Stimulated activated CD8-positive, alpha-beta memory T cell treated with anti-CD3 and anti-CD28 coated beads, Interleukin-12 subunit alpha, Interleukin-12 subunit beta, amount 100 ng/mL, for 24 hours (primary cell): ENCODE data around the gene CDC42BPB.

Source experiments
- DNase-seq: peaks from one replicate; pipeline ENCODE4 v3.0.0-alpha.2; 2020; ENCODE audit errors: extremely low read depth

Gene CDC42BPB

DNA sequence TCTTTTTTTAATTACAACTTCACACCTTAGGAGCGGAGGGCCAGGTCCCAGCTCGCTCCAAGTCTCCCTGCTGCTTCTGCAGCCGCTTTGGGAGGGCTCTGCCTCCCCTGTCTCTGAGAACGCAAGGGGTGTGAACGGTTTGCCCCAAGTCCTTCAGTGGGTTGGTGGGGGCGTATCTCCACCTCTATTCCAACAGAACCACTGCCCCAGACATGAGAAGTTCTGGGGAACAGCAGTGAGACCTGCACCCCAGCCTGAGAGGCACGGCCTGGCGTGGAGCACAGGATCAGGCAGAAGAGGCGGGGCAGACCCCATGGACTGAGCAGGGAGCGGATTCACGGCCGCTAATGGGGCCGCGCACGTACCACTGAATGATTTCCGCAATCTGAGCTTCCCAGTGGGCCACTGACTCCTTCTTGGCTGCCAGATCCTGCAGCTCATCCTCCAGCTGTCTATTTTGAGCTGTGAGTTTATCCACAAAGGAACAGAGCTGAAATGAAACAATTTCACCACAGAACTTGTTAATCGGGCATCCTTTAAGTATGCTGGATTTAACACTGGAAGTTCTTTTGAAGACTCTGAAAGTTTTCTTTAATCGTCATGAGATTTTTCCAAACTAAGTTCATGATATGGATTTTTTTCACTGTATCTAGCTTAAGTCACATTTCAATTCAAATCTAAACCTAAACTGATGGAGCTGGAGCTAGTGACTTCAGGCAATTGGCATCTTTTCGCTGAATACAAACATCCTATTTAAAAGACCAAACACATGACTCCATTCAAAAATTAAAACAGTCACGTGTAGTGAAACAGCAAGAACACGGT is 90.5 kb downstream of the CDC42BPB start:
- no peak for DNase-seq

DNA sequence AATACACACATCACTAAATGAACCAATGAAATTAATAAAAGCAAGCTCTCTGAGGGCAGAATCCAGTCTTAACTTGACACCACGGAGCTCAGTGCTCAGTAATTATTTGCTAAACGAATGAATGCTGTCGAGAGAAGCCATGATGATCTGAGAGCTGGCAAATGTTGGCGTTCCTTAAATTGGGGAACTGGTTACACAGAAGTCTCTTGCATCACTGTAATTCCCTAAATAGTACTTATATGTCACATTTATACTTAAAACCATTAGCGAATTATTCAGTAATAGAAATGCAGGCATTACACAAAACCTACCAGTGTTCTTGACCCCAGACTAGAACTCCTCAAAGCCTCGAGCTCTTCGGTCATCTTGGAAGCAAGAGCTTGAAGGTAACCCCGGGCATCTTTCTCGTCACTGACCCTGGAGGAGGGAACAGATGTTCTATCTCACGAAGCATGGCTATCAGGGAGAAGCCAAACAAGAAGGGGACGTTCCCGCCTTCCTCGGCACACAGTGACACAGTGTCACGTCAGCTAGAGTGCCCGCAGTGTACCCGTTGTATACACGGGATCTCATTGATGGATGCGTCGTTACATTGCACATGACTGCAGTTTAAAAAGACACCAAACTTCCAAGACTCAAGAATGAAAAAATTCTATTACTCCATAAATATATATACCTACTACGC is 91.2 kb downstream of the CDC42BPB start:
- DNase-seq: no peak

DNA sequence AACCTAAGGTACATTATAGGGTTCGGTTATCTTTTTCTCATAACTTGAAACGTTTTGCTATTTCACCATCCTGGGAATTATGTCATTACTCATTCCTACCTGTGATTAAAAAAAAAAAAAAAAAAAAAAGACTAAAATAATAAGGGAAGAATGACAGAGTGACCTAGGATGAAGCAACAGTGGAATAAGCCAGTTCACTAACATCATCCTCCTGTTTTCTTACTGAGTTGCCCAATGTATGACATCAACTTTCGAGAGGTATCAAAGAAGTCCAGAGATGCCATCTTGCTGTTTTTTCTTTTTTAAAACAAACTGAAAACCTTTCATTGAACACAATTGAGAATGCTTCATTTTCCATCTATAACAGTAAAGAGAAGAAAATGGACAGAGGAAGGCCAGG is 92.1 kb downstream of the CDC42BPB start:
- no peak for DNase-seq

DNA sequence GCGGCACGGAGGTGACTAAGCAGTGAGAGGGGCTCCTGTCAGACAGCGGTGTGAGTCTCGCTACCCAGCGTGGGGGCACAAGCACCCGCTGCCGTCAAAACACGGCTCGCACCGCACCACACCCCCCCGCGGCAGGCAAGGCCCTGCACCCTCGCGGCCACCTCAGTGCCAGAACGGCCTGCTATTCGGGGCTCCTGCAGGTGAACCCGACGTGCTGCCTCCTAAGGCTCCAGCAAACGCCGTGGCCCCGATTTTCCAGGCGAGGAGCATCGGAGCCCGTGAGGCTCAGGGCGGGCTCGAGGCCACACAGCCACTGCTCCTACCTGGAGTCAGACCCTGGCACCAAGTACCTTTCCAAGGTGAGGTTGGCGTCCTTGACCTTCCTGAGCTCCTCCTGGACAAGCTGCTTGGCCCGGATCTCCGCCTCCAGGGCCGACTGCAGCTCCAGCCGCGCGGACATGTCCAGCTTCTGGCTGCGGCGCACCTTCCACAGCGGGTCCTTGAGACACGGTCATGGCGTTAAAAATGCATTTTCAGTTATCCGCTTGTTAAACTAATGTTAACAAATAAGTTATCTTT is 93.1 kb downstream of the CDC42BPB start:
- no peak for DNase-seq

DNA sequence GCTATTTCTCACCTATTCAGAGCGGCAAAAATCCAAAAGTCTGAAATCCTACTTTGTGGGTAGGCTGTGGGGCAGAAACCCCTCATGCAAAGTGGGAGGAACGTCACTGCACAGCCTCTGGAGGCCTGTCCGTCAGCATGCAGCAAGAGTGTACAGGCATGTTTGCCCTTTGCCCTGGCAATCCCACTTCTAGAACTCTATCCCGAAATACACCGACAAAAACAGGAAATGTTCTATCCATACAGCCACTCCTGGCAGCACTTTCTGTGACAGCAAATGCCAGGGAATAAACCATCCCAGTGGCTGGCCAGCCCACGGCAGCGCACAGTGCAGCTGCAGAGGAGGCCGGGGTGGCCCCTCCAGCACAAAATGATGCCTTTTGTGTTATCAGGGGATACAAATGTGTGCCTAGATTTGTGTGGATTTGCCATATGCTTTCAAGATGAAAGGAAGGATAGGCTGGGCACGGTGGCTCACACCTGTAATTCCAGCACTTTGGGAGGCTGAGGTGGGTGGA is 95.2 kb downstream of the CDC42BPB start:
- DNase-seq: no peak

DNA sequence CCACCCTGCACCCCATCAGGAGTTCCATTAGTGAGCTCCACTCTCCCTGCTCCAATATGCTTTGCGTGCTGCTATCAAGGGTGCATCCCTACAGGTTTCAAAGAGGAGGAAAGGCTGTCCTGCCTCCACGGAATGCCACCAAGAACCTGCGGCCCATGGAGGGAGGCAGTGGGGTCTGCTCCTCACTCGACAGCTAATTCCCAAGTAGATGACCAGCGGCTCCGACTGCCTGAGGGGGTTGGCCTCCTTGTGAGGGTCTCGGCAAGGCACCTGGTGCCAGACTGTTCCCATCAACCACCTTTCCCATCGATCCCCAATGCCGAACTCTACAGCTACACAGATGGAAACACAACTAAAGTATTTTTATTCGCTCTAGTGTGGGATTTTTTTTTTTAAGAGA is 98.9 kb downstream of the CDC42BPB start:
- no peak for DNase-seq

DNA sequence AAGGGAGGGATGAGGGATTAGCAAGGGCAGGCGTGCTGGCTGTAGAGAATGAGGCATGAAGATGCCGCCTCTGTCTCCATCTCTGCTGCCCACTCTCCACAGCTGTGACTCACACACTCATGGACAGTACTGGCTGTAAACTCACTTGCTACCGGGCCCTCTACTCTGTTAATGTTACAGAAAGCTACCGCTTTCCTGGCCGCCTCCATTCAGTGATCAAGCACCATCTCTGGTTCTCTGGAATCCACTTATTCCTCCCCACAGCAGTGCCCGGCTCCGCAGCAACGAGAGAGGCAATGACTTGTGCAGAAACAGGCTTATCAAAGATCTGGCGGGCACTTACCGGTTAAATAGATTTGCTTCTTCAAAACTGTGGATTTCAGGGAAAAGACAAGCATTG is 100.1 kb downstream of the CDC42BPB start:
- DNase-seq: no peak

DNA sequence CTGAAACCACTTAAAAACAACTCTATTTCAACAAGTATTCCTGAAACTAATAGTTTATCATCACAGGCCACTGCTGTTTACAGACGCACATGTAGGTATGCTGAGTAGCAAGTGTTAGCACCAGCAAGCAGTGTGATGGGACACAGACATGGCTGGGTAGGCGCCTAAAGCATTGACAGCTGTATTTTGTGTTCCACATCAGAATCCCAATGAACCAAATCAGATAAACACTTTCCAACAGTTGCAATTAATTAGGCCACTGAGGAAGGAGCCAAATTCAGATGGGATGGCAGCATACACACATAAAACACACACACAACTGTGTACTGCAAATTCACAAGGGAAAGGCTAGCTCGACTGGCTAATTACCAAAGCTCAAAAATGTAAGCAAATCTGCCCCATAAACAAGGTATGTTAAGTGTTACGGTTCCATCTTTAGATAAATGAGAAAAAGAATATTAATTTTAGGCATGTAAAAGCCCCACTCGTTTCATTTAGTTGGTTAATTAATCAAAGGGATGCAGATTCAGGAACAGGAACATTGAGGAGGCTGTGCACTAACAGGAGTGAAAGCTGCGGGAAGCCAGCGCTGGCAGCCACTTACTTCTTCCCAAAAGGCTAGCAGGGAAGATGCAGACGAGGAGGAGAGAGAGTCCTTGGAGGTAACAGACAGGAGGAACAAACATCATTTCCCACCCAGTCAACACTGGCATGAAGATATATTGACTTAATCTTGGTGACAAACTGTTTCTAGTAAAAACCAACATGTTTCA is 101.5 kb downstream of the CDC42BPB start:
- no peak for DNase-seq

DNA sequence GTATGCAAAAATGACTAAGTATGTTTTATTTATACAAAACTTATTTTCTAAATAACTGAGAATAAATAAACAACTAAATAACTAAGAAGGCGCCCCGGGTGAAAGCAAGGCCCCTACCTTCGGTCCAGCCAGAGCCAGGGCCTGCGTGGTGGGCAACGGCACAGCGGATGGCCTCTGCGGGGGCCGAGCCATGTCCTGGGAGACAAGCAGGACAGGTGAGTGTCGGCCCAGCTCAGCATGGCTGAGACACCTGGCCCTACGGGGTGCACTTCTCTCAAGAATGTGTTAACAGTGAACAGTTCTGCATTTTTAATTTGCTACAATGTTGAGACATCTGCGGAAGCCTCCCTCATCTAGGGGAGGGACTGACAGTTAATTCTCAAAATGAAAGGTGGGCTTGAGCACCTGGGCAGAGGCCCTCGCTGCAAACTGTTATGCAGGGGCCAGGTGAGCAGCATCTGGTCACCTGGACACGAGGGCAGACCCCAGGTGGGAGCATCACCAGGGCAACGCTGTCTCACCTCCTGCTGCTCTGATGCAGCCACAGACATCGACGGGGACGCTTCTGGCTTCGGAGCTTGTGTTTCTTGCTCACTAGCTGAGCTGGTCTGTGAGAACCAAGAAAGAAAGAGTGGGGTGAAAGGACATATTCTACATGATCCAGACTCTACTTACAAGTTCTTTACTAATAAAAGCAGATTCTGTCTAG is 103.1 kb downstream of the CDC42BPB start:
- DNase-seq: no peak

DNA sequence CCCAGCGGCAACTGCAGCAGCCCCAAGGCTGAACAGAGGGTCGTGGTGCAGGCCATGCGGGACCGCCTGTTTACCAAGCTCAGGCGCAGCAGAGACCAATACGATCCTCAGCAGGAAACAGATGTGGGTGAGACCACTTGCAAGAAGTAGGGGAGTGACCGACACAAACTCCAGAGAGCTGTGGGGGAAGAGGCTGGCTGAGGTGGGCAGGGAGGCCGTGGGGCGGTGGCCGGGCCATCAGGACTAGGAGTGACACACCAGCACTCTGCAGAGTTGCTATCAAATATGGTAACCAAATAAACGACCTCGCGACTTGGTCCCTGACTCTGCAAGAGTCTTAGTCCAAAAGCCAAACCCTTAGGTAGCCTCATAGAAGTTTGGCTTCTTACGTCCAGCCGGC is 104.2 kb downstream of the CDC42BPB start:
- no peak for DNase-seq

DNA sequence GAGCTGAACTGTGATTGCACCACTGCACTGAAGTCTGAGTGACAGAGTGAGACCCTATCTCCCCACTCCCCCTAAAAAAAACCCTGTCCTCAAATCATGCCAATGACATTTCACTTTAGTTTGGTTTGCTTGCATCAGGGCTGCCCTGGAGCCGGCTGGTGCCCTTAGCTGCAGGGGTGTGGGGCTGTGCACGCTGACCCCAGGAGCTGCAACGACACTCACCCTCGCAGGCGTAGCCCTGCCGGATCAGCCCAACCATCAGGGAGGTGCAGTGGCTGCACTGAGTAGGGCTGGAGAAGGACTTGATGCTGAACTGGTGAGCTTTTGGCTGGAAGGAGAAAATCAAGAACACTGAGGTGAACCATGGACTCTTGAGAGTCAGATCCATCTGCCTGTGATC is 105.1 kb downstream of the CDC42BPB start:
- no peak for DNase-seq

DNA sequence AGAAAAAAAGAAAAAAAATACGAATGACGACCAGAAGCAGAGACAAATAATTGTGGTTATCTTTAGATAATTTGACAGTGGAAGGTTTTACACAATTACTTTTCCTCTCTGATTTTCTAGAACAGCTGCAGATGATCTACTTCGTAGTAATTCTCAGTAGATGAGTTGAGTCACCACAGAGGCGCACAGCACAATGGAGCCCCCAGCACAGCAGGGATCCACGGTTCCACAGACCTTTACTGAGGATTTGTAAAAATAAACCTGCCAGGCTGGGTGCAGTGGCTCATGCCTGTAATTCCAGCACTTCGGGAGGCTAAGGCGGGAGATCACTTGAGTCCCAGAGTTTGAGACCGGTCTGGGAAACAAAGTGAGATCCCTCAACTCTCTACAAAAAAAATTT is 105.5 kb downstream of the CDC42BPB start:
- DNase-seq: no peak

DNA sequence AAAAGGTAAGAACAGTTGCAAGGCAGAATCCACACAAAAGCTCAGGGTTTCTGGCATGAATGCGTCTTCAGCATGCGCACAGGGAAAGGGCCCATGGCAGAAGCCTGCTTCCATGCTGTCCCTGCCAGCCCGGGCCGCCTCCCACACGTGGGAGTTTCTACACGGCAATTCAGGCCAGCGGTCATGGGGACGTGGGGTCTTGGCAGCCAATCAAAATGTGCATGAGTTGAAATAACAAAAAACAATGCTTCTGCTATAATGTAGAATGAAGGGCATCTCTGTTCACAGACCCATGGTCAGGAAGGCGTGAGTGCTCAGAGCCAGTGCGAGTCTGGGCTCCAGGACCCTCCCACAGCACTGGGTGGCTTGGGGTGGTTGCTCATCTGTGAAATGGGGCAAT is 106.3 kb downstream of the CDC42BPB start:
- DNase-seq: no peak

DNA sequence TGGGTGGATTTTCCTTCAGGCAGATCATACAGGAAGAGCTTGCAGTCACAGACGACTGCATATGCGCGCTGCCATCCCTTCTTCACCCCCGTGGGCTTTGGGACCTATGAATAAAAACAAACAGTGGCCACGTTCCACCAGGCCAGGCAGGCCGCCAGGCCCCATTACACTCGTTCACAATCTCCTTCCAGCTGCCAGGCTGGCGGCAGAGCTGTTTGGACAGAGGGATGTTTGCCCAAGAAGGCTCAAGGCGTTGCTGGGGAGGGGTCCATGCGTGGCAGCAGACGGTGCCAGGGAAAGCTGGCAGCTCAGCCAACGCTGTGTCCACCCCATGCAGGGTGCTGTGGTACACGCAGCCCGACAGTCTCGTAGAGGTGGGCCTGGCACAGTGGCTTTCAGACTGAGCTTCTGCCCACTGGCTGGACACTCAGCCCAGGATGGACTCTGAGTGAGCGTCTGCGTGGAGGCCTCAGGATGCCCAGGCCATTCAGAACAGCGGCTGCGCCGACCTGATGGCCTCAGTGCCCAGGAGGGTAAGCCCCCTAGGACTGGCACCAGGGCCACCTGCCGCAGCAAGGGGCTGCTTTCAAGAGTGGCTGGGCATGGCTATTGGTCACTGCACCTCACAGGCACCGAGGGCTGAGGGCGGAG is 107.4 kb downstream of the CDC42BPB start:
- DNase-seq: no peak

DNA sequence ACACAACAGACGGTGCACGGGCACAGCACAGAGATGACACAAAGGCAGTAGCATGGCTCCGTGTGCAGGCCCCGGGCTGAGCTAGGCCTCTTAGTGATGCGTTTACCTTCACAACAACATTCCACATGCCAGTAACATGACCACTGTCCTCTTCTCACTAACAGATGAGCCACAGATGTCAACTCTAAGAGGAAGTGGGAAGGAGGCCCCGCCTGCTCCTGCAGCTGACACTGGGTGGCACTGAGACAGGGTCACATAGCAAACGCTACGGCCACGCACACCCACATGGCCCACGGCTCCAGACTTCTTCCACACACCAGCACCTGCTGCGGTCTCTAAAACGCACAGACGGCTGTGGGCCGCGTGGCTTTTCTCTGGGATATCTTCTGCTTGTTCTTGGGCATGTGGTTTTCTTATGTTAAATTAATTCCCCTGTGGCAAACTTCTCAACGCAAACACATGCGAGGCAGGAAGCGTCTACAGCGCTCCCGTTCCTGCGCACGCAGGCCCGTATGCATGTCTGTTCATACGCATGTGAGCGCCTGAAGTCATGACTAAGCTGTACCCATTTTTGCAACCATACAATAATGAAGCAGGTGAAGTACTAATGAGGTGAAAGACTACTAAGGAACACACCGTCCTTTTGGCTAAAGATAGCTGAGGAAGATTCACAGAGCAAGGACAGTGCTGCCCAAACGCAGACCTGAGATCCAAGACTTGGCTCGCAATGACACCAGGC is 108.1 kb downstream of the CDC42BPB start:
- DNase-seq: no peak

DNA sequence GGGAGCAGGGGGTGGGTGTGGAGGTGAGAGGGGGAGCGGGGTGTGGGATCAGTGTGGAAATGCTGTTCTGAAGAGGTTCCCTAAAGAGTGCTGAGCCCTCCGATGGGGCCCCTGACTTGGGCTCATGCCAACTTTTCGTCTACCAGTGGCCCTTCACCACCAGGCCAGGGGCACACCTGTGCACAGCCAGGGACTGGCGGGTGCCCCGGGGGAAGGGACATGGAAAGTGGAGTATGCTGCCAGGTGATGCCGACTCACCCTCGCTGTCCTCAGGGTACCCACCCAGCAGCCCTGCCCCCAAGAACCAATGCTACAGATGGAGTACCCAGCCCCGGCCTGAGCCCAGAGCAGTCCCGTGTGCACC is 108.7 kb downstream of the CDC42BPB start:
- DNase-seq: no peak

DNA sequence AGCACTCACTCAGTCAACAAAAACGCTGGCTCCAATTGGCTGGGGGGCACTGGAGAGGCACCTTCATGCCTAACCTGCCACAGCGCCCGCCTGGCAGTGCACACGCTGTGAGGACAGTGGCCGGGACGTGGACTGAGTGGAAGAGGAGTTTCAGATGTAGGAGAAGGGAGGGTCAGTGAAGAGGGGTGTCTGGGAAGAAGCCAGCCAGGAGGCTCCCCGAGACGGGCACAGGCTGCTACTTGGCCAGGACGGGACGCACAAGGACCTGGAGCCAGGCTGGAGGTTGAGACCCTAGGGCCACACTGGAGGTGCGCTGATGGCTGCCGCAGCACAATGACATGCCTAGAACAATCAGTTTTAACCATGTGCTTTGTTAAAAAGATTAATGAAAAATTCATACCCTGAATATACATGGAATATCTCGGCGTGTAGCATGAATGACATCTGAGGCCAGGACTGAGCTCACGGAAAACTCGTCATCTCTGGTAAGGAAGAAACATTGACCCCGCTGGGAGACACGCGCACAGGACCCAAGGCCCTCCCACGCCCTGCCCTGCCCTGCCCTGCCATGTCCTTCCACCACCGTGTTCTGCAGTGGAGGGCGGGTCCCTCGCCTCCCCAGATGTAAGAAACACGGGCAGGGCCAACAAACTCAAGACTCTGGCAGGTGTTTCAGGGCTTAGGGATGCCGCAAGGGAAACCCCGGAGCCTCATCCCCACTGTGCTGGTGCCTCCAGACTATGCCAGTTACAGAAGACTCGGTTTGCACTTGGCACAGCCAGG is 109.8 kb downstream of the CDC42BPB start:
- no peak for DNase-seq

DNA sequence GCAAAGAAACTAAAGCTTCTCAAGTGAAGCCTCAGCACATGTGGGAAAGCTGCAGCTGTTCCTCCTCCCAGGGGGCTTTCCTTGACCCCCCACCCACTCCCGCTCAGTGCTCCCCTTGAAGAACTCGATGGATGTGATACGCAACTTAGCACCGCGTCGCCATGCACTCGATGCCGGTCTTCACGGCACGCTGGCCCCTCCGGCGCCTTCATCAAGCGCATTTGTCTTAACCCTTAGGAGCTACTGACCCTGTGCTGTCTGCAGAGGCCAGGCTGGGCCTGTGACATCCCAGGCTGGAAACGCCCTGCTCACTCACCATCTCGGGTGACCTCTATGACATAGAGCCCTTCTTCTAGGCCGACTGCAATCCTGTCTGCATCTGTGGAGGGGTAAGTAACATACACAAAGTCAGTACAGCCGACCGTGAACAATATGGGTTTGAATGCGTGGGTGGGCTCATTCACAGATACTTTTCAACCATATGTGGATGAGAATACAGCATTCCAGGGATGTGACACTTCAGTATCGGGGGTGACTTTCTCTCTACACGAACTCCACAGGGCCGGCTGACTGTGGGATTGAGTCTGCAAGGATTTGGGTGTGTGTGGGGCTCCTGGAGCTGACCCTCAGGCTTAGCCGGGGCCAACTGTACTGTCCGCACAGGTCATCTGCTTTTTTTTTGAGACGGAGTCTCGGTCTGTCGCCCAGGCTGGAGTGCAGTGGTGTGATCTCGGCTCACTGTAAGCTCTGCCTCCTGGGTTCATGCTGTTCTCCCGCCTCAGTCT is 111.8 kb downstream of the CDC42BPB start:
- DNase-seq: no peak
